HG03432 (cell line): Measurements from ENCODE around the gene CEP152.
"Not testable (repeated sequence)": the region's sequence is repeated elsewhere in the genome, so short reads cannot be mapped to it uniquely, and the experiment has no call there.

Experiments used
- ATAC-seq: cut with Tn5 transposase; IDR thresholded peaks from one replicate; pipeline ENCODE4 v1.9.1; 2021; ENCODE audit warnings: mild to moderate bottlenecking, moderate library complexity; ENCODE audit not compliant: unreplicated experiment

The CEP152 gene

GRCh38 chr15:48814286-48814685 is 3.4 kb upstream of the CEP152 start:
- ATAC-seq: no peak

- ATAC-seq: peak; percentile 2
Observed at GRCh38 chr15:48811325-48811958, 573 bp upstream of the CEP152 start.

DNA sequence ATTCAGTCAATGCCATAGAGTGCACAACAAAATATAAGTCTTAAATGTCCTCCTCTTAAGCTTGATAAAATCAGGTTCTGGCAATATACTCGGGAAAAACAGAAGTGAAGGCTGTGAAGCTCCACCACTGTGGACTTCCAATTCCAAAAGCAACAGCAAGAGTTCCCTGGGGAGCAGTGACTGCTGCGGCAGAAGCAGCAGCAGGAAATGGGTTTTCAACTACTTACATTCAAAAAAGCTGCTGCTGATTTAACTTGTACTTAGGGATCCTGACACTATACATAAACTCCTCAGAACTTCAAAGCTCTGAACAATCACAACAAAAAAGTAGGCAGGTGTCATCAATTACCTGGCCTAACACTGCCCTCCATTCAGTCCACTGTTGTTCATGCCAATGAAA is 4.7 kb downstream of the CEP152 start:
- ATAC-seq: no peak

- no peak for ATAC-seq
Observed at GRCh38 chr15:48805591-48805990, 5.3 kb downstream of the CEP152 start.

- no peak for ATAC-seq
Observed at GRCh38 chr15:48803877-48804276, 7.0 kb downstream of the CEP152 start.

DNA sequence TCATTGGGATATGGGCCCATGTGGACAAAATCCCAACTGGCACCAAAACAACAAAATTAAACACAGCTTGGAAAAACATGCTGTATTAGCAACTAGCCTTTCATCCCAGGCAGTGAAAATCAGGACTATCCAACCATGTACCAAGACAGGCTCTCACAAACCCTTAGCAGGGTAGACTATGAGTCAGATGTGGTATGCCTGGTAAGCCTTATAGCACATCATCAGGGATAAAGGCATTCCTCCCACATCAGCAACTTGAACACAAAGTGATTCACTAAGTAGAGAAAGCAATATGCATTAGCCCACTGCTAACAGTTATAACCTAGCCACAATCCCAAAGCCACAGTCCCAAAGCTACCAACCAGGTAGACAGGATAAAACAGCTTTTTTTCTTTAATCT is 8.0 kb downstream of the CEP152 start:
- ATAC-seq: no peak

- peak; percentile 48 for ATAC-seq
Observed at GRCh38 chr15:48802257-48802656, 8.6 kb downstream of the CEP152 start.

GRCh38 chr15:48800811-48801455 is 9.9 kb downstream of the CEP152 start:
- ATAC-seq: no peak

DNA sequence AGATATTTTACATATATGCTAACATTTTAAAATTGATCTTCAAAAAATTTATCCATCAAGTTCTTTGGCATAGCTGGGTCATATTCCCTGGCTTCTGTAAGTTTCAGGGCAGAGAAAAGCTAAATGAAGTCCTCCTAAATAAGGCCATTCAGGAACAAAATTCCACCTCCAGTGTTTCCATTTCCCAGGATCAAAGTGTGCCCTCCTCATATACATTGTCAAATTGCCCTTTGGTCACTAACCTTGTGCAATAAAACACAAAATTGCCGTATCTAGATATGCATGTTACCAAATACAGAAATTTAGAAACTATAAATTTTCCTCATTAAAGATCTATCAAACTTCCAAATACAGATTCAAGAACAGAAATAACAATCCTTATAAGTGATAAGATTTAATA is 10.6 kb downstream of the CEP152 start:
- no peak for ATAC-seq

DNA sequence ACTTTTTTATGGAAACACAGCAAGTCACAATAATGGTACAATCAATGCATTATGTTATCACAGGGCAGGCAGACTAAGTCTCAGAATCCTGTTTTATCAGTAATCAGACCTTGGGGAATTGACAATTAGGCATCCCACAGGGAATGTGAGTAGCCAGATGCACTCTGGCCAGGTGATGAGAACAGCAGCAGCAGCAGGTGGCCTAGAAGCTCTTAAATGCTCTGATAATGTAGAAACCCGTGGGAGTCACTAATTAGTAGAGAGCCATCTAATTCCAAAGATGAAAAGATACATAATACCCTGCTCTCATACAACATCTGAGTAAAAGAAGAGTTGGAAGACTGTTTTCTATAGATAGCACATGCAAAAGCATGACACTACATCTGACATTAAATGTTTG is 12.6 kb downstream of the CEP152 start:
- no peak for ATAC-seq

DNA sequence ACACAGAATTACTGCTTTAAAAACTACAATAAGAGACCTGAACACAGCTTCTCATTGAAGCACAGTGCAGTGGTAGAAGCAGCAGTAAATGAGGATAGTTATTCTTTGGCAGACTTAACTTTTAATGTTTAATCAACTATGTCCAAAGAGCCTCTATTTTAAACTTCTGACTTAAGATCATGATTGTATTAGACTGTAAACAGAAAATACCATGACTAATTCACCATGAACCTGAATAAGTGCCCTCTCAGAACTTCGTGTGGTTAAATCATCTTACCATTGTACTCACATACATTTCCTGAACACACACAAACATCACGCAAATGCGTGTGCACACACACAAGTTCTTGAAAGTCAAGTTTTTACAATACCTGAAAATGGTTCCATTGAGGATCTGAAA is 13.9 kb downstream of the CEP152 start:
- ATAC-seq: peak; percentile 41

DNA sequence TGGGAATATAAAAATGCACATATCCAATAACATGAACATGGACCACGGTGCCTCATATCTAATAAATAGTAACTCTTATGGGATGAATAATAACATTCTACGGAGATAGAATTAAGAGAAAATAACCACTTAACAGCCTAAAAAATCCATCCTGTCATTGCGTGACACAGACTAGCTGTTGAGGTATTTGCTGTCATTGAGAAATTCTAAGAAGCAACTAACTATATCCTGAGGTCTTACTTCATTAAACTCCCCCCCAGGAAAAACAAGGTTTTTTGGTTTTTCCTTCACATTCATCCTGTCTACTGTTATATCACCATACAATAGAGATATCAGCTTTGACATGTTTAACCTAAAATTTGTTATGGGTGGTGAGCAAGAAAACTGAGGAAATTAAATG is 14.3 kb downstream of the CEP152 start:
- ATAC-seq: no peak

DNA sequence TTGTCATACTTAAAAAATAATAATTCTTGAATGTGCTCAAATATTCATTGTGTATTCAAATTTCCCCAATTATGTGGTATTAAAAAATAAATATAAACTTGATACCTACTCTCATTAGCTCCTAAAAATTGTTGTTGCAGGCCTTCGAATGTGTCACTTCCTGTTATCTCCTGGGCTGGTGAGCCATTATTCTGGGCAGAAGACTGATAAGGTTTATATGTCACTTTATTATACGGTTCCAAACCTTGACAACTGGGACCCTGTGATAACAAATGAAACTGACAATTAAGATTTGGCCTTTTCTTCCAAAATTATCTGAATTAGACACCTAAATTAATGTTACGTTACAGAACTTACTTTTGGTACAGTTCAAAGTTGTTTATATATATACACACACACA is 15.0 kb downstream of the CEP152 start:
- ATAC-seq: no peak

- ATAC-seq: peak; percentile 95
Observed at GRCh38 chr15:48794697-48795134, 16.2 kb downstream of the CEP152 start.

DNA sequence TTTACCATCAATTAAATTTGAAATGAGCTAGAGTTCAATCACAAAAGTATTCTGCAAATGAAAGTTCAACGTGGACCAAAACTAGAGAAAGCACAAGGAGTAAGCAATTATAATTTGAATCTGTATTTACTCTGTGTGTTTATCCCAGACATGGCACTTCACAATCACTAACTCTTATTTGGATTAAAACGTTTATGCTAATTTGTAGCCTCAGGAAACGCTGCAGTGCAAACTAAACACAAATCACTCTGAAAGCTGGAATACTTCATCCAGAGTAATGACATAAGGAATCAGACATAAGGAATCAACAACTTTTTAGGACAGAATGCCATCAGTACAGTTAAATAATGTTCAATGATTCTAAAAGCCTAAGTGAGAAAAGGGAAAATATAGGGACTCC is 18.5 kb downstream of the CEP152 start:
- ATAC-seq: no peak

DNA sequence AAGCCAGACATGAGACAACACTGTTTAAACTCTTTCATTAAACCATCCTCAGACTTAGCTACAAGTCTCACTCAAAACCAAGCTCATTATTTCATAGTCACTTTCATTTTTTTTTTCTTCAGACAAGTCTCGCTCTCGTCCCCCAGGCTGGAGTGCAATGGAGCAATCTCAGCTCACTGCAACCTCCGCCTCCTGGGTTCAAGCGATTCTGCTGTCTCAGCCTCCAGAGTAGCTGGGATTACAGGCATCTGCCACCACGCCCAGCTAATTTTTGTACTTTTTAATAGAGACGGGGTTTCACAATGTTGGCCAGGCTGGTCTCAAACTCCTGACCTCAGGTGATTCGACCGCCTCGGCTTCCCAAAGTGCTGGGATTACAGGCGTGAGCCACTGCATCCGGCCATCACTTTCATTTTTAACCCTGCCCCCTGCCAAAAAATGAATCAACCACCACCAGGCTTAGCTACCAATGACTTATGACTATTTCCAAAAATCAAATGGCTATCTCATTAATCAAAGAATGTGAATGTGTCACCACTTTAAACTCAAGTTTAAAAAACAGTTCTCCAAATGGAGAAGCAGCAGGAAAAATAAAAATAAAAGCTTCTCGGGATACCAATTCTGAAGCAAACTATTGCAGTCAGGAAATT is 20.3 kb downstream of the CEP152 start:
- not testable (repeated sequence) for ATAC-seq

DNA sequence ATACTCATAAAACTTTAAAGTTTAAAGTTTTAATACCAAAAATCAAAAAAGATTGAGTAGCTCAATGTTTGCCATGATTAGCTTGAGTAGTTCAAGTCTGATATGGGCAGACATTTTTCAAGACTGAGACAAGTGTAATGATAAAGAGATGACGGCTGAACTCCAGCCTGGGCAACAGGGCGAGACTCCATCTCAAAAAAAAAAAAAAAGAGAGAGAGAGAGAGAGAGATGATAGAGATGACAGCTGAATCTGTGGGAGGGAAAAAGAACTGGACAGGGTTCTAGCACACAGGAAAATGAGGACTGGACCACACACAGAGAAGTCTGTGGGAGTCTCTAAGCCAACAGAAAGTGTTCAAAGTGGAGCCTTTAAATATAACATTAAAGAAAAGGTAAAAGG is 25.2 kb downstream of the CEP152 start:
- no peak for ATAC-seq

GRCh38 chr15:48785195-48785594 is 25.7 kb downstream of the CEP152 start:
- ATAC-seq: no peak

- ATAC-seq: no peak
Observed at GRCh38 chr15:48784756-48785155, 26.1 kb downstream of the CEP152 start.

- ATAC-seq: no peak
Observed at GRCh38 chr15:48782911-48783310, 28.0 kb downstream of the CEP152 start.

DNA sequence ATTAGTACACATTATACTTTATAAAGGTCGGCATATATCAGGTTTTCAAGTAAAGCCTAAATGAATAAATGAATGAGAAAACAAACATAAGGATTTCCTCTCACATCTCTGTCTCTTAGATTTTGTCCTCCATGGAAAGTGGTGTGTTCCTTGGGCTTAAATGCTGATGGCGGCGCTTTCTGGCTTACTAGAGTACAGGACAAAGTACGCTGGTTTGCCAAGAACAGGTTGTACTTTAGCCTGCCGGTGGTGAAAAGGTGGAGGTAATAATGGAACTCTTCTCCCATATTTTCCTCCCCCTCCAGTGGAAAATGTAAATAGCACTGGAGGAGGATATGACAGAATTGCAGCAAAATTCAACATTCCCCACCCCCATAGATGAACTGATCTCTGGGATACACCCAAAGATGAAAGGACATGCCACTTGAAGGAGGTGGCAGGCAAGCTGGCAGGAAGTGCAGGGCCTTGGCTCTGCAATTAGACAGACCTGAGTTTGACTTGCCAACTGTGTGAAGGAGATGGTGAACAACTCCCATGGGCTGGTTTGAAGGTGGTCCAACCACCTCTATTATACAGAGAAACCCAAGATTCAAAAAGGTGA is 29.3 kb downstream of the CEP152 start:
- ATAC-seq: no peak

- ATAC-seq: no peak
Observed at GRCh38 chr15:48781017-48781416, 29.9 kb downstream of the CEP152 start.
